Neural cell (in vitro differentiated cells): ENCODE measurements around the gene PHACTR1. TPM values are rescaled to one million over a fixed set of nuclear protein-coding genes. Genes with fewer than 3 reads are reported as not detected.

Experiments
- H2AFZ ChIP-seq: fragments of 200-600, 300-800 bp; sonication (generic), shearing (Covaris generic); 2 replicates; pipeline ENCODE4 v1.6.0; 2014; ENCODE audit warnings: low read depth, mild to moderate bottlenecking, antibody characterized with exemption, low read length, moderate library complexity
- H3F3A ChIP-seq: fragments of 200-600 bp; shearing (Covaris generic); 2 replicates; pipeline ENCODE4 v1.6.1; 2016; ENCODE audit warnings: mild to moderate bottlenecking, moderate library complexity, mixed read lengths, antibody characterized with exemption, low read length; ENCODE audit not compliant: insufficient read depth, poor library complexity, severe bottlenecking
- H3K27ac ChIP-seq: fragments of 200-600, 300-800 bp; sonication (generic), shearing (Covaris generic); 2 replicates; pipeline ENCODE4 v1.5.1; 2014; ENCODE audit warnings: mild to moderate bottlenecking, low read length, moderate library complexity
- H3K27me3 ChIP-seq: fragments of 300-800, 200-600 bp; sonication (generic), shearing (Covaris generic); 2 replicates; pipeline ENCODE4 v1.6.0; 2014; ENCODE audit warnings: mild to moderate bottlenecking, low read depth, low read length, moderate library complexity; ENCODE audit not compliant: insufficient read depth
- H3K36me3 ChIP-seq: fragments of 300-800, 200-600 bp; sonication (generic), shearing (Covaris generic); 2 replicates; pipeline ENCODE4 v1.5.1; 2014; ENCODE audit warnings: mild to moderate bottlenecking, antibody characterized with exemption, low read length, moderate library complexity; ENCODE audit not compliant: insufficient read depth
- H3K4me2 ChIP-seq: fragments of 300-800, 200-600 bp; sonication (generic), shearing (Covaris generic); 2 replicates; pipeline ENCODE4 v1.6.0; 2014; ENCODE audit warnings: mild to moderate bottlenecking, low read length
- H3K4me3 ChIP-seq: fragments of 300-800, 200-600 bp; sonication (generic), shearing (Covaris generic); 2 replicates; pipeline ENCODE4 v1.5.1; 2014; ENCODE audit warnings: mild to moderate bottlenecking, low read length, moderate library complexity
- H3K79me2 ChIP-seq: fragments of 200-600 bp; shearing (Covaris generic); replicated peaks from 2 replicates; pipeline ENCODE4 v1.6.0; 2014; ENCODE audit warnings: mild to moderate bottlenecking, low read length, moderate library complexity; ENCODE audit not compliant: insufficient read depth
- H3K9ac ChIP-seq: fragments of 300-800, 200-600 bp; sonication (generic), shearing (Covaris generic); 2 replicates; pipeline ENCODE4 v1.6.1; 2016; ENCODE audit warnings: mild to moderate bottlenecking, low read length, mixed read lengths
- H3K9me2 ChIP-seq: fragments of 200-600 bp; shearing (Covaris generic); 2 replicates; pipeline ENCODE4 v1.6.1; 2016; ENCODE audit warnings: mild to moderate bottlenecking, low read length, mixed read lengths; ENCODE audit not compliant: insufficient read depth
- H3K9me3 ChIP-seq: fragments of 200-600, 300-800 bp; sonication (generic), shearing (Covaris generic); 2 replicates; pipeline ENCODE4 v1.6.1; 2016; ENCODE audit warnings: mild to moderate bottlenecking, mixed run types, low read length, moderate library complexity, mixed read lengths
- H4K20me1 ChIP-seq: fragments of 200-600 bp; shearing (Covaris generic); 2 replicates; pipeline ENCODE4 v1.6.1; 2016; ENCODE audit warnings: mild to moderate bottlenecking, mixed run types; ENCODE audit not compliant: insufficient read depth
- EP300 ChIP-seq: fragments of 450-650 bp; conservative IDR thresholded peaks from 2 replicates; pipeline ENCODE4 v1.6.1; 2014; ENCODE audit warnings: antibody characterized with exemption, mild to moderate bottlenecking, moderate library complexity; ENCODE audit not compliant: poor library complexity, severe bottlenecking
- EZH2 ChIP-seq: fragments of 200-600, 300-800 bp; shearing (Covaris generic), sonication (generic); IDR thresholded peaks from 2 replicates; pipeline ENCODE4 v1.6.1; 2014; ENCODE audit warnings: antibody characterized with exemption, low read length, borderline replicate concordance, mild to moderate bottlenecking; ENCODE audit not compliant: insufficient read depth, poor library complexity, severe bottlenecking
- MXI1 ChIP-seq: fragments of 450-650 bp; conservative IDR thresholded peaks from 2 replicates; pipeline ENCODE4 v1.6.1; 2014; ENCODE audit warnings: antibody characterized with exemption, mild to moderate bottlenecking; ENCODE audit not compliant: poor library complexity, severe bottlenecking
- POLR2AphosphoS5 ChIP-seq: IDR thresholded peaks from 2 replicates; pipeline ENCODE4 v1.6.1; 2012
- RAD21 ChIP-seq: fragments of 450-650 bp; conservative IDR thresholded peaks from 2 replicates; pipeline ENCODE4 v1.6.1; 2014; ENCODE audit warnings: antibody characterized with exemption, mild to moderate bottlenecking, moderate library complexity
- SMC3 ChIP-seq: fragments of 450-650 bp; conservative IDR thresholded peaks from 2 replicates; pipeline ENCODE4 v1.6.1; 2014; ENCODE audit warnings: antibody characterized with exemption, mild to moderate bottlenecking, moderate library complexity; ENCODE audit not compliant: poor library complexity
- TAF1 ChIP-seq: IDR thresholded peaks from 2 replicates; pipeline ENCODE4 v1.6.1; 2012; ENCODE audit warnings: low read depth
- polyA plus RNA-seq: library from polyadenylated mRNA; depleted of rRNA; stranded (reverse); fragments of >200 nt; gene quantifications from 2 replicates; pipeline ENCODE4 v1.2.3, GENCODE V29; 2014
- TF ChIP-seq, protein P1 (sequence below): fragments of 450-650 bp; IDR thresholded peaks from 2 replicates; pipeline ENCODE4 v1.5.1; 2014; ENCODE audit warnings: antibody characterized with exemption, mild to moderate bottlenecking, moderate library complexity; ENCODE audit not compliant: poor library complexity, severe bottlenecking
- TF ChIP-seq, protein P2 (sequence below): IDR thresholded peaks from 2 replicates; pipeline ENCODE4 v1.6.1; 2012; ENCODE audit warnings: borderline replicate concordance

The PHACTR1 gene
- polyA plus RNA-seq, 1 donor from 2014 or later = 7.8 TPM

DNA sequence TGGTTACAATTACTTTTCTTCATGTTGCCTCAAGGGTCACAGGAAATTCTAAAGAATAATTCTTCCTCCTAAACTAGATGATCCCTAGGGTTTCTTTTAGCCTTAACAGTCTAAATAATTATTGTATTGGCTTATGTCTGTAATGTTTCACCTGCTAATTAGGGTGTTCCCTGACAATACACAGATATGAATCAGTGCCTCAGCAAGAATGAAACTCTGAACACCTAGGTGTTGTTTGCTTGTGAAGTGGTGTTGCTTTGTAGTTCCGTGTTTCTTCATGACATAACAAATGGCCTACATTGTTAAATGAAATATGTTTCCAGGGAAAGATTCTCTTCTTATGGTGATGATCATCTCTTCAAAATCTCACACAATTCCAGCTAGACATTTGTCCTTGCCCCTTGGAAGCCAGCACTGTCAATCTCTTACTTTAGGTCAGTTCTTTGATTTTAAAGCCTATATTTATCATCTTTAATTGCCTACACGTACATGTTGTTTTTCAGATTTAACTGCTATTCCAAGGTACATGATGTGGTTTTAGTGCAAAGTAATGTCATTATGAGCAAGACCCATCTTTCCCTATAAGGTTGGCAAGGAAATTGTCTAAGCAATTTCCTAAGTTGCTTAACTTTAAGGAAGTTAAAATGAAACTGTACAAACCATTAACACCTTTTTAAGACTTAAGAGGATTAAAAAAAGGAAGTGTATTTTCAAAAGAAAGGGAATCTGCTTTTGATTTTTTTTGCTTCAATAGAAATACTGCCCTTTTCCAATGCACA lies 499.9 kb downstream of the PHACTR1 start:
- no peak overlapping the region for H2AFZ ChIP-seq
- no peaks in the 10 kb centered on the region for H3K36me3 ChIP-seq
- H4K20me1 ChIP-seq = no peaks in the 10 kb centered on the region
- no peaks in the 10 kb centered on the region for H3K79me2 ChIP-seq
- H3K27ac ChIP-seq = no peak overlapping the region
- H3K9me3 ChIP-seq = no peaks in the 10 kb centered on the region
- H3F3A ChIP-seq = no peaks in the 10 kb centered on the region
- TF ChIP-seq, protein P1, sequence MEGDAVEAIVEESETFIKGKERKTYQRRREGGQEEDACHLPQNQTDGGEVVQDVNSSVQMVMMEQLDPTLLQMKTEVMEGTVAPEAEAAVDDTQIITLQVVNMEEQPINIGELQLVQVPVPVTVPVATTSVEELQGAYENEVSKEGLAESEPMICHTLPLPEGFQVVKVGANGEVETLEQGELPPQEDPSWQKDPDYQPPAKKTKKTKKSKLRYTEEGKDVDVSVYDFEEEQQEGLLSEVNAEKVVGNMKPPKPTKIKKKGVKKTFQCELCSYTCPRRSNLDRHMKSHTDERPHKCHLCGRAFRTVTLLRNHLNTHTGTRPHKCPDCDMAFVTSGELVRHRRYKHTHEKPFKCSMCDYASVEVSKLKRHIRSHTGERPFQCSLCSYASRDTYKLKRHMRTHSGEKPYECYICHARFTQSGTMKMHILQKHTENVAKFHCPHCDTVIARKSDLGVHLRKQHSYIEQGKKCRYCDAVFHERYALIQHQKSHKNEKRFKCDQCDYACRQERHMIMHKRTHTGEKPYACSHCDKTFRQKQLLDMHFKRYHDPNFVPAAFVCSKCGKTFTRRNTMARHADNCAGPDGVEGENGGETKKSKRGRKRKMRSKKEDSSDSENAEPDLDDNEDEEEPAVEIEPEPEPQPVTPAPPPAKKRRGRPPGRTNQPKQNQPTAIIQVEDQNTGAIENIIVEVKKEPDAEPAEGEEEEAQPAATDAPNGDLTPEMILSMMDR = no peak
- no peak for TF ChIP-seq EZH2
- no peak for TF ChIP-seq POLR2AphosphoS5
- TF ChIP-seq MXI1 = no peak
- no peak for TF ChIP-seq RAD21
- TF ChIP-seq, protein P2, sequence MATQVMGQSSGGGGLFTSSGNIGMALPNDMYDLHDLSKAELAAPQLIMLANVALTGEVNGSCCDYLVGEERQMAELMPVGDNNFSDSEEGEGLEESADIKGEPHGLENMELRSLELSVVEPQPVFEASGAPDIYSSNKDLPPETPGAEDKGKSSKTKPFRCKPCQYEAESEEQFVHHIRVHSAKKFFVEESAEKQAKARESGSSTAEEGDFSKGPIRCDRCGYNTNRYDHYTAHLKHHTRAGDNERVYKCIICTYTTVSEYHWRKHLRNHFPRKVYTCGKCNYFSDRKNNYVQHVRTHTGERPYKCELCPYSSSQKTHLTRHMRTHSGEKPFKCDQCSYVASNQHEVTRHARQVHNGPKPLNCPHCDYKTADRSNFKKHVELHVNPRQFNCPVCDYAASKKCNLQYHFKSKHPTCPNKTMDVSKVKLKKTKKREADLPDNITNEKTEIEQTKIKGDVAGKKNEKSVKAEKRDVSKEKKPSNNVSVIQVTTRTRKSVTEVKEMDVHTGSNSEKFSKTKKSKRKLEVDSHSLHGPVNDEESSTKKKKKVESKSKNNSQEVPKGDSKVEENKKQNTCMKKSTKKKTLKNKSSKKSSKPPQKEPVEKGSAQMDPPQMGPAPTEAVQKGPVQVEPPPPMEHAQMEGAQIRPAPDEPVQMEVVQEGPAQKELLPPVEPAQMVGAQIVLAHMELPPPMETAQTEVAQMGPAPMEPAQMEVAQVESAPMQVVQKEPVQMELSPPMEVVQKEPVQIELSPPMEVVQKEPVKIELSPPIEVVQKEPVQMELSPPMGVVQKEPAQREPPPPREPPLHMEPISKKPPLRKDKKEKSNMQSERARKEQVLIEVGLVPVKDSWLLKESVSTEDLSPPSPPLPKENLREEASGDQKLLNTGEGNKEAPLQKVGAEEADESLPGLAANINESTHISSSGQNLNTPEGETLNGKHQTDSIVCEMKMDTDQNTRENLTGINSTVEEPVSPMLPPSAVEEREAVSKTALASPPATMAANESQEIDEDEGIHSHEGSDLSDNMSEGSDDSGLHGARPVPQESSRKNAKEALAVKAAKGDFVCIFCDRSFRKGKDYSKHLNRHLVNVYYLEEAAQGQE = no peak
- TF ChIP-seq EP300 = no peak
- TF ChIP-seq TAF1 = no peak
- no peak for TF ChIP-seq SMC3
- H3K27me3 ChIP-seq = no peaks in the 10 kb centered on the region
- no peak overlapping the region for H3K4me2 ChIP-seq
- no peak overlapping the region for H3K9ac ChIP-seq
- no peaks in the 10 kb centered on the region for H3K9me2 ChIP-seq
- H3K4me3 ChIP-seq = no peak overlapping the region

- Histone ChIP-seq H3K36me3 (no peaks in the 10 kb centered on the region), H3K4me3 (no peak overlapping the region), H3K27ac (no peak overlapping the region), H3K79me2 (no peaks in the 10 kb centered on the region), H4K20me1 (no peaks in the 10 kb centered on the region), H3K9ac (no peak overlapping the region), H3F3A (no peaks in the 10 kb centered on the region), H3K27me3 (no peaks in the 10 kb centered on the region), H3K4me2 (no peak overlapping the region), H3K9me2 (no peaks in the 10 kb centered on the region), H3K9me3 (no peaks in the 10 kb centered on the region), H2AFZ (no peak overlapping the region)
- TF ChIP-seq EZH2 = no peak
- TF ChIP-seq, protein P2 = no peak
- TF ChIP-seq, protein P1 = no peak
- TF ChIP-seq TAF1 = no peak
- no peak for TF ChIP-seq SMC3
- no peak for TF ChIP-seq POLR2AphosphoS5
Observed at GRCh38 chr6:13217206-13217905, 500.8 kb downstream of the PHACTR1 start.
